Stomach (tissue), 4 donors: ENCODE data around the gene PLEKHG4B.

Experiments used
- EP300 ChIP-seq: sonication (generic); formaldehyde crosslinking; IDR thresholded peaks from one replicate; pipeline ENCODE4 v1.6.1; 2017; ENCODE audit warnings: antibody characterized with exemption
- POLR2AphosphoS5 ChIP-seq, 3 donors: sonication (generic); formaldehyde crosslinking; IDR thresholded peaks; one replicate each; pipeline ENCODE4 v1.6.1; 2016; ENCODE audit warnings: antibody characterized with exemption in 3 of 3
- TF ChIP-seq, protein P1 (sequence below), 7 experiments: fragments of 450-650 bp in 4 of 7; fragments of 200-600 bp in 3 of 7; sonication (generic) in 3 of 7; IDR thresholded peaks; one replicate each; pipeline ENCODE4 v1.5.1; 2016 to 2019; ENCODE audit warnings: antibody characterized with exemption in 7 of 7, control low read depth in 2 of 7, mild to moderate bottlenecking in 1 of 7

GRCh38 chr5:155651-156410, 63.9 kb downstream of the PLEKHG4B start:
- TF ChIP-seq POLR2AphosphoS5 (IDR thresholded peaks at IDR 0.05) (no peak), EP300 (no peak)
- TF ChIP-seq, protein P1, sequence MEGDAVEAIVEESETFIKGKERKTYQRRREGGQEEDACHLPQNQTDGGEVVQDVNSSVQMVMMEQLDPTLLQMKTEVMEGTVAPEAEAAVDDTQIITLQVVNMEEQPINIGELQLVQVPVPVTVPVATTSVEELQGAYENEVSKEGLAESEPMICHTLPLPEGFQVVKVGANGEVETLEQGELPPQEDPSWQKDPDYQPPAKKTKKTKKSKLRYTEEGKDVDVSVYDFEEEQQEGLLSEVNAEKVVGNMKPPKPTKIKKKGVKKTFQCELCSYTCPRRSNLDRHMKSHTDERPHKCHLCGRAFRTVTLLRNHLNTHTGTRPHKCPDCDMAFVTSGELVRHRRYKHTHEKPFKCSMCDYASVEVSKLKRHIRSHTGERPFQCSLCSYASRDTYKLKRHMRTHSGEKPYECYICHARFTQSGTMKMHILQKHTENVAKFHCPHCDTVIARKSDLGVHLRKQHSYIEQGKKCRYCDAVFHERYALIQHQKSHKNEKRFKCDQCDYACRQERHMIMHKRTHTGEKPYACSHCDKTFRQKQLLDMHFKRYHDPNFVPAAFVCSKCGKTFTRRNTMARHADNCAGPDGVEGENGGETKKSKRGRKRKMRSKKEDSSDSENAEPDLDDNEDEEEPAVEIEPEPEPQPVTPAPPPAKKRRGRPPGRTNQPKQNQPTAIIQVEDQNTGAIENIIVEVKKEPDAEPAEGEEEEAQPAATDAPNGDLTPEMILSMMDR (IDR thresholded peaks at IDR 0.05), result no peak
